GDM1 (cell line): ENCODE data around the gene CATSPER3.

ENCODE experiments used
- DNase-seq: peaks from one replicate; lab custom pipeline; 2025; lab: John Stamatoyannopoulos, UW

CATSPER3 gene

DNA sequence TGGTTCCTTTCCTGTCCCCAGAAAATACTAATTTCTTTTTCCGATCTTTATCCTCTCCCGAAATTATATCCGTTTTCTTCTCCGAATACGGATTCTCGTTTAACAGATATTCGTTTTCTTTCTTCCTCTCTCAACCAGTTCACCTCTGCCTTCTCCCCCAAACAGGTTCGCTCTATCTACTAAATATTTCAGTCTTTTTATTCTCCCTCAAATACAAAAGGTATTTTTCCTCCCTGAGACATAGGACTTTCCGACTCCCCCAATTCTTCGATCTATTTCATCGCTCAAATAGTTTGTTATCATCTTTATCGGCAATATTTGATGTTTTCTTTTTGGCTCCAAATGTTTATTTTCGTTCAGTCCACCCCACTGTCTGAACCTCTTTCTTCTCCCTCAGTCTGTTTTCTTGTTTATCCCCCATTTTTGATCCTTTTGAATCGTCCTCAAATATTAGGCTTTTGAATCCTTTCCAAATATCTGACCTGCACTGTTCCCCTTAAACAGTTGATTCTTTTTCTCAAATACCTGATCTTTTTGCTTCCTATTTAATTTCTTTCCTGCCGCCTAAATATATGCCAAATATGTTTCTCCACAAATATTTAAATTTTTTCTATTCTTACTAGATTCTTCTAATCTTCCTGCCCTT lies 61.9 kb downstream of the CATSPER3 start:
- no peak for DNase-seq

DNA sequence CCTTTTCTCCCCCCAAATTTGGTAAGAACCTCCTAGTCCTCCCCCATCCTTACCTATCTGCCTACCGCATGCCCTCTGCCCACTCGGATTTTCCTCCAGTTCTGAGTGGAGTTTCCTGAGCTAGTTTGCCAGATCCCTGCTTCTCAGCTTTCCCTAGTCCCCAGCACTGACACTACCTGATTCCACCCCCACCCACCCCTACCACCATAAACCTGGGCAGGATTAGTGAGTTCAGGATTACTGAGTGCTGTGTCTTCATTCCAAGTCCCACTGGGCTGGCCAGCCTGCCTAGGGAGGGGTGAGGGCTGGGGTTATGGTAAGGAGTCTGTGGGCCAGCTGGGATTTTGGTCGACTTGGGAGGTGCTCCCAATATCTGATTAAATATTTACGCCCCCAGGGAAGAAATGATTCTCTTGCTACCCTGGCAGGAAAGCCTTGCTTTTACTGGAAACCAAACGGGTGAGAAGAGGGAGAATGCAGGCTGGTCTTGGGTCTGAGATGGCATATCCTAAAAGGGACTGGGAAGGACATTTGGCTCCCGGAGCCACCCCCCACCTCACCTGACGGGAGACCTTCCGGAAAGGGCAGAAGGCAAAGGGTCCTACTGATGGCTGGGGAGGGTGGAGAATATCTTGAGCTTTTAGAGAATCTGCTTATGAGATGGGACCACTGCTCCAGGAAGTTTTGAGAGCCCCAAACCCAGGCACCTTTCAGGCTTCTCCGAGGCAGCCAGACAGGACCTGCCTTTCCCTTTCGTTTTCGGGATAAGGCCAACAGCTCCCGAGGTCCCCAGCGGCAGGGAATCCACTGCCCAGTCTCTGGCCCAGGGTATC lies 62.6 kb downstream of the CATSPER3 start:
- DNase-seq = no peak

DNA sequence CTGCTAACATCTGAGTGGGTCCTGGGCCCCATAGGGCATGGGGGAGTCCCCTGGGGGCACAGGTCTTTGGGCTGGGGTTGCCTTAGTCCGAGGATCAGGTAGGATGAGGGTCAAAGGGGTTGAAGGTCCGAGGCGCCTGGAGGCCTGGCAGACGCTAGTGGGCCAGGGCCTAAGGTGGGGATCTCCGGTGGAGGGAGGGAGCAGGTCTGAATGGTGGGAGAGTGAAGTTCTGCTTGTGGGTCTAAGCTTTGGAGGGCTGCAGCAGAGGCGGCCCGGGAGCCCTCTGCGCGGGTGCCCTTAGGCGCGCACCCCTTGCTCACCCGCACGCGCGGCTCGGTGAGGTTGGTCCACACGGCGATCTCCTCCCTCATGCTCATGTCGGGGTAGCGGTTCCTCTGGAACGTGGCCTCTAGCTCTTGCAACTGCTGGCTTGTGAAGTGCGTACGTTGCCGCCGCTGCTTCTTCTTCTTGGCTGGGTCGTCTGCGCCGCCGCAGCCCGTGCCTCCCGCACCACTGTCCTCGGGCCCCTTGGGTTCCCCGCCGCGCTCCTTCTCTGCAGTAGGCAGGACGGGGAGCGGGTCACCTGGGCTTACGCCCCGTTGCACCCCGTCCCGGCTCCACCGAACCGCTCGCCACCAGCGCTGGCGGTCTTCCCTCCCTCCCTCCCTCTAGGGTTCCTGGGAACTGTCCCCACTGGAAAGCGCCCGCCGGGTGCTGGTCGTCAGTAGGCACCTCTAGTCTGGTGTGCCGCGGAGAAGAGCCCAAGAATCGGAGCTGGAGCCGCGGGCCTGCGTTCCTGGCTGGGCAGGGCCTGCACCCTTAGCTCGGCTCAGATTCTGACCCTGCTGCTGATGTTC lies 63.5 kb downstream of the CATSPER3 start:
- DNase-seq = no peak

GRCh38 chr5:135031813-135032694 lies 64.3 kb downstream of the CATSPER3 start:
- DNase-seq = no peak

DNA sequence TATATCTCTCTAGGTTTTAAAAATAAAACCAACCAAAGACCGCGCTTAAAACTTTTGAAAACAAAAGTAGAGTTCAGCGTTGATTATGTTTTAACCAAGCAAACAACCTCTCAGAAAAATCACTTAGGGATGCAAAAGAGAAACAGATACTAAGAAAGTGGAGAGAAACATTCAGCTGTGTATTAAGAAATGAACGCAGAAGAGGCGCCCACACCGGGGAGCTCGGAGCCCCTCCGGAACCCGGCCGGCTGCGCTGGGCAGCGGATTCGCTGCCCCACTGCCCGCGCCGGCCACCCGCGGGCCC lies 64.9 kb downstream of the CATSPER3 start:
- no peak for DNase-seq

DNA sequence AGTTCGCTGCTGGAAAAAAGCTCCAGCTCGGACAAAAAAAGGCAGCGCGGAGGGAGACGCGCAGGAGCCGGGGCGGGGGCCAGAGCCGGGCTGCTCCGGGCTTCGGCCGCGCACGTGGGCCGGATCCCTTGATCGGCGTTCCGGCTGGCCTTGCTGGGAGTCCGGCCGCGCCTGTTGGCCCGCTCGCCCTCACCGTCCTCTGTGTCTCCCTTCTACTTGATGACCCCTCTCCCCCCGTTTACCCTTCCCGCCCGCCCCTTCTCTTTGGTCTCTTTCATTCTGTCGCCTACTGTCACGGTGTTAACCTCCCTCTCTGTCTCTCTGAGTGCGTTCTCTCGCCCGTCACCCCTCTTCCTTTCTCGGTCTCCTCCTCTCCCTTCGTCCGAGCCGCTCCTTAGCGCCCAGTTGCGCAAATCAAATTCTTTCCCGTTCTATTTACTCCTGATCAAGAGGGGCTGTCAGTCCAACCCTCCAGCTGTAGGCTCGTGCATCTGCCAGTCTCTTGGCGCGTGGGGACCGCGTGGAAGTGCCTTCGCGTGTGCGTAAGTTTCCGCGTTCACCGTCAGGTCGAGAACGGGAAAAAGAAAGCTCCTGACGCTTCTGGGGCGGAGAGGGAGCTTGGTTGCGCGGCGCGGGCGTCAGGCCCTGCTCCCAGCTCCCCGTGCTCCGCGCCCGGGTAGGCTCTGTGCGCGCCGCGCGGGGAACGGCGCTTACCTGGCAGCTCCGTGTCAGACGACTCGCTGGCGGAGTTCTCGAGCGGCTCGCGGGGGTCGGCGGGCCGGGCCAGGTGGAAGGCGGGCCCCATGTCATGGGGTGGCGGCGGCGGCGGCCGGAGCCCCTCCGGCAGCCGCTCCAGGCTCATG lies 65.5 kb downstream of the CATSPER3 start:
- no peak for DNase-seq

GRCh38 chr5:135033901-135034235 lies 66.2 kb downstream of the CATSPER3 start, which contains the start of gene PITX1:
PITX1 (minus strand) TSS chr5:135034228; CDS start chr5:135033881, 347 bp downstream.
- no peak for DNase-seq

GRCh38 chr5:135034236-135034962 lies 66.7 kb downstream of the CATSPER3 start:
- DNase-seq = no peak

GRCh38 chr5:135034963-135035677 lies 67.4 kb downstream of the CATSPER3 start:
- no peak for DNase-seq

DNA sequence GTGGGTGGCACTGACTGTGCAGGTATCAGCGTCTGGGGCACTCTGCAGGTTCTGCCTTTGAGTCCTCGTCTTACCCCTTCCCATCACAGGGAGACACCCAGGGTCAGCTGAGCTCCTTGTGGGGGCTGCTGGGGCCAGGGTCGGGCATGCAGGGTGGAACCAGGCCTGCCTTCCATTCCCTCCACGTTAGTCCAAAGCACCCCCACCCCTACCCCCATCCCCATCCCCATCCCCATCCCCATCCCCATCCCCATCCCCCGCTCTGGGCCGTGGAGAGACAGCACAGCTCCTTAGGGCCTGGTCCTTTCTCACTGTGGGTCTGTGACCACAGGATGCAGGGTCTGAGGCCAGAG lies 67.9 kb downstream of the CATSPER3 start:
- DNase-seq = no peak

DNA sequence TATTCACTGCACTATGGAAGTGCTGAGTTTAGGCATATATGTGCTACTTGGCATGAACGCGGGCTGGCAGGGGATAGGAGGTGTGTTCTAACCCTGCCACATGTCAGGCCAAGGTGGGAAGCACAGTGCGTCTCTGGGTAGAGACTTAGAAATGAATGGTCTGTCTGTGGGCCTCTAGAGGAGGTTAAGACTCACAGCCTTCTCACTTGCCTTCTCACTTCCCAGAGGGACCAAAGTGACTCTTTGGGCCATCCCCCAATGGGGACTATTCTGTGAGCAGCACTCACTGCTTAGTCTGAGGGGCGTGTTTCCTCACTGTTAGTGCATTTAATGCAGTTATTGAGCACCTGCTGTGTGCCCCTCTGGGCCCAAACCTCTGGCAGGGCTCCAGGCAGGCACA lies 68.7 kb downstream of the CATSPER3 start:
- no peak for DNase-seq

- DNase-seq = no peak
Measured at GRCh38 chr5:135037519-135038204, 70.0 kb downstream of the CATSPER3 start.

GRCh38 chr5:135038205-135038812 lies 70.6 kb downstream of the CATSPER3 start:
- no peak for DNase-seq

GRCh38 chr5:135038813-135039270 lies 71.1 kb downstream of the CATSPER3 start:
- no peak for DNase-seq

DNA sequence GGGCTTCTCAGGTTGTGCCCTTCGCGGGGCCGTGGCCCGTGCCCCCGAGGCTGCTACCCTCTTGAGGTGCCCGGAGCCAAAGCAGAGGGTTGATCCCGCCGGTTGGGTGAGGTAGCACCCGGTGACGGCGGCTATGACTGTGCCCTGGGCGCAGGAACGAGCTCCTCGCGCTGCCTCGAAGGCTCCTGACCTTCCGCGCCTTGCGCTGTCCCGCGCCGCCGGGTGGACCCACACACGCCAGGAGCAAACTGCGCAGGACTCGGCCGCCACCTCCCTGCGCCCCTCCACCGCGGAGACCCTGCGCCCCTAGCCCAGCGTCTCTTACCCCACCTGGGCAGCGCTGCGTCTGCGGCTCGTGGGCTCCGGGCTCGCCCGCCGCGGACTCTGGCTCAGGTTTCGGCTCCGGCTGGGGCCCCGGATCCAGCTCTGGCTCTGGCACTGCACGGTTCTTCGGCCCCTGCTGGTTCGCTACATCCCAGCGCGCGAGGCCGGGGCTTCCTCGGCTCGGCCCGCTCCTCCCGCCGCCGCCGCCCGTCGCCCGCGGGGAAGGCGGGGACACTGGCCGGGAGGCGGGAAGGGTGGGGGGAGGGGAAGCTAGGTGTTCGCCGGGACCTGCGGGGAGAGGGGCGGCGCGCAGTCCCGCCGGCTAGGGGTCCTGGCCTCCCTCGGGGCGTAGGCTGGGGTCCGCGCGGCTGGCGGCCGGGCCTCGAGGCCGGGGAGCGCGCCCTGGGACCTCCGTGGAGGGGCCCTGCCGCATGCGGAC lies 71.7 kb downstream of the CATSPER3 start:
- no peak for DNase-seq

- DNase-seq = no peak
Measured at GRCh38 chr5:135040034-135040332, 72.3 kb downstream of the CATSPER3 start.

GRCh38 chr5:135040333-135041144 lies 72.8 kb downstream of the CATSPER3 start:
- no peak for DNase-seq
